ENCODE results near the gene ETS2.
A peak's percentile ranks its signal among the peaks of the same experiment; 100 is the strongest.
"Not testable (repeated sequence)": the region's sequence is repeated elsewhere in the genome, so short reads cannot be mapped to it uniquely, and the experiment has no call there.

The ETS2 gene

DNA sequence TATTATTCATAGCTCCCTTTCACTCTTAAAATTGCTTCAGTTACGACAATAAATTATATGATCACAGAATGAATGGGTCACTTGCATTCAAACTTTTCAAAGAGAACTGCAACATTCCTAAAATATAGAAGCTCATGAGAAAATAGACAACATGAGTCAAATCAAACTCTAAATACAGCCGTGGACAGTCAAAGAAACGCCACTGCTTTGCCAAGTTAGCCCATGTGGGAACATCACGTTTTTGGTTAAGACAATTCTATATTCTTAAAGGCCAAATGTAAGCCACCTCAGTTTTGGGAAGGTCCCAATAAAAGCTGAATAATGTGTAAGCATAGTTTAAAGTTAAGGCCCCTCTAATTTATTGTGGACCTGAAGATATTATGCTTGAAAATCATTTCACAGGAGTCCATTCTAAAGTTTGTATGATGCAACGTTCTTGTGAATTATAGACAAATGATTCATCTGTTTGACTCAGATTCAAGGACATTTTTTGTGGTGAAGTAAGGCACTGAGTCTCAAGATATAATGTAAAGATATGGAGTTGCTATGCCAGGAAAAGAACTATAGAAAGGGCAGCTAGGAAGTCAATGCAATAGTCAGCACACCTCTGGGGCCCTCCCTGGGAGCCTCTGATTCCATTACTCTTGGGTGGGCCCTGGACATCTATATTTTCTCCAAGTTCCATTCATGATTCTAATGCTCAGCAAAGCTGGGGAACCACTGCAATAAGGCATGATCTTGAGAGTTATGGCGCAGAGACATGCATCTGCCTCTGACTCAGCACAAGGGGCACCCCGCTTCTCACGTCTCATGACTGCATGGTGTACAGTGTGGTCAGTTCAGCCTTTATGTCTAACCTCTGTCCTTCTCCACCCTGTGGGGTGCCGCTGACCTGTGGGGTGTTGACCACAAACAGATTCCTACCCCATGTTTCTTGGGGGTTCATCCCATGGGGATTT, 33.9 kb downstream of the ETS2 start:
- no peak for DNase-seq

DNA sequence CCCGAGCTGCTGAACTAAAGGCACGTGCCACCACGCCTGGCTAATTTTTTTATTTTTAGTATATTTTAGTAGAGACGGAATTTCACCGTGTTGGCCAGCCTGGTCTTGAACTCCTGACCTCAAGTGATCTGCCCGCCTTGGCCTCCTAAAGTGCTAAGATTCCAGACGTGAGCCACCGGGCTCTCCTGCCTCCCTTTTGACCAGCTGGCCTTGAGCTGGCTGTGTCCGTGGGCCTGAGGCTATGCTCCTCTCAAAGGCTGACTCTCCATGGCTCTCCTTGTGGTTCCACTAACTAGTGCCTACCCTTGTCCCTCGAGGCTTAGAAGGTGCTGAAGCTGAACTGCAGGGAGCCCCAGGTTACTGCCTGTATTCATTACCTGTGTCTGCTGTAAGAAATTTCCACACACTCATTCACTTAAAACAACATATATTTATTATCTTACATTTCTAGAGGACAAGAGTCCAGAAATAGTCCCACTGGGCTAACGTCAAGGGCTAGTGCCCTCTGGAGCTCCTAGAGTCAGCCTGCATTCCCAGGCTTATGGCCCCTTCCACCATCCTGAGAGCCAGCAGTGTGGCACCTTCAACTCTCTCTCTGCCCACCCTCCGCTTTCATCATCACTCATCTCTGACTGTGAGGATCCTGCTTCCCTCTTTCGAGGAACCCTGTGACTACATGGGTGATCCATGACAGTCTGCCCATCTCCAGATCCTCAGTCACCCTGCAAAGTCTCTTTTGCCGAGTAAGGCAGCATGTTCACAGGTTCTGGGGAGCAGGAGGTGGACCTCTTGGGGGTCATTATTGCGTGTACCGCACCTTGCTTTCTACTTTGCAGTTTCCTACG, 34.9 kb downstream of the ETS2 start:
- no peak for DNase-seq

DNA sequence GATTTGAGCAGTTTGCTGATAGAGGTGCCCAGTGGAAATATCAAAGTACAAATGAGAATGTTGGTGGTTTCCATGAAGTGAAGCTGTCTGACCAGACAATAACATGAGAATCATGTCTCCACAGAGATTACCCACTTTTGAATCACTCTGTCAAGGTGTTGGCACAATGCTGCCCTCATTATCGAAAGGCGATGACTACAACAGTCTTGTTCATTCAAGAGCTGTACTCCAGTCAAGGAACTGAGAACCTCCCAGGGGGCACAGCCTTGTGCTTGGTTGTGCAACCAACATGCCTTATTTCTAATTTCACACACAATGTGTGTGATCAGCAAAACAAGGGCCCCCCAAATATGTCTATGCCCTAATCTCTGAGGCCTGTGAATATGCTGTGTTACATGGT, 35.7 kb downstream of the ETS2 start:
- no peak for DNase-seq

DNA sequence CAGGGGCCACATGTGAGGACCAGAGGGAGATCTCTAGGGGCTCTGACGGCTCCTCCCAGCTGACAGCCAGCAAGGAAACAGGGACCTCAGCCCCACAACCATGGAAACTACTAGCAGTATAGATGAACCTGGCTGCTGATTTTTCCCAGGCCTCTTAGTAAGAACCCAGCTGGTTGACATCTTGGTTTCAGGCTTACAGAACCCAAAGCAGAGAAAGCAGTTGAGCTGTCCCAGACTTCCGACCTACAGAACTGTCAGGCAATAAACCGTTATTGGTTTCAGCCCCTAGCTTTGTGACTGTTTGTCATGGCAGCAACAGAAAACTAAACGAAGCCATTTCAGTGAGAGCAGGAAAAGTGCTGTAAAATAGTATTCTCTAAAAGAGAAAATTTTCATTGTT, 36.4 kb downstream of the ETS2 start:
- DNase-seq, result no peak

DNA sequence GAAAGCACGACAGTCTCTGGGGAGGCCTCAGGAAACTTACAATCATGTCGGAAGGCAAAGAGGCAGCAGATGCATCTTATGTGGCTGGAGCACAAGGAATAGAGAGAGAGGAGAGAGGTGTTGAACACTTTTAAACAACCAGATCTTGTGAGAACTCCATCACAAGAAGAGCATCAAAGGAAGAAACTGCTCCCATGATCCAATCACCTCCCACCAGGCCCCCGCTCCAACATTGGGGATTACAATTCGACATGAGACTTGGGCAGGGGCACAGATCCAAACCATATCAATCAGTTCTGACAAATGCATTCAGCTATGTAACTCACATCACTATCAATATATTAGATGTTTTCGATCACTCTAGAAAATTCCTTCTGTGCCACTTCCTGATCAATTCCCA, 37.6 kb downstream of the ETS2 start:
- no peak for DNase-seq

DNA sequence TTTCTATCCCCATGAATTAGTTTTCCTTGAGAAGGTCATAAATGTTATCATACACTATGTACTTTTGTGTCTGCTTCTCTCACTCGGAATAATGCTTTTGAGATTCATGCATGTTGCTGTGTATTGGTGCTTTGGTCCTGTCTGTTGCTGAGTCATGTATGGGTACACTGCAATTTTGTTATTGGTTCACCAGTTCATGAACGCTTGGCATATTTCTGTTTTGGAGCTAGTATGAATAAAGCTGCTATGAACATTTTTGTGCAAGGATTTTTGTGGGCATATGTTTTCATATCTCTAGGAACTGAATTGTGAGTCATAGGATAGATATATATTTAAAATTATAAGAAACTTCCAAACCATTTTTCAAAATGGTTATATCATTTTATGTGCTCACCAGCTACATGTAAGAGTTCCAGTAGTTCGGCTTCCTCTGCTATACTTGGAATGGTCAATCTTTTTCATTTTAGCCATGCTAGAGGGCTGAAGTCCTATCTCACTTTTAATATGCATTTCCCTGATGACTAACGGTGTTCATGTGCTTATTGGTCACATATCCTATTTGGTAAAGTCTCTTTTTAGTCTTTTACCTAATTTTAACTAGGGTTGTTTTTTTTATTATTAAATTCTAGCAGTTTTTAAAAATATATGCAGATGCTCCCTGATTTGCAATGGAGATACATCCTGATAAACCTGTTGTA, 38.2 kb downstream of the ETS2 start:
- DNase-seq, result no peak

DNA sequence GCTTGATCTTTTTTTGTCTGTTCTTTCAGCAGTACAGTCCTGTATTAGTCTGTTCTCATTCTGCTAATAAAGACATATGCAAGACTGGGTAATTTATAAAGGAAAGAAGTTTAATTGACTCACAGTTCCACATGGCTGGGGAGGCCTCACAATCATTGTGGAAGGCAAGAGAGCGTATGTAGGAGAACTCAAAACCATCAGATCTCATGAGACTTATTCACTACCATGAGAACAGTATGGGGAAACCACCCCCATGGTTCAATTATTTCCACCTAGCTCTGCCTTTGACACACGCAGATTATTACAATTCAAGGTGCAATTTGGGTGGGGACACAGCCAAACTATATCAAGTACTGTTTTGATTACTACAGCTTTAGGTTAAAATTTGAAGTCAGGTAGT, 39.6 kb downstream of the ETS2 start:
- DNase-seq, result not testable (repeated sequence)

DNA sequence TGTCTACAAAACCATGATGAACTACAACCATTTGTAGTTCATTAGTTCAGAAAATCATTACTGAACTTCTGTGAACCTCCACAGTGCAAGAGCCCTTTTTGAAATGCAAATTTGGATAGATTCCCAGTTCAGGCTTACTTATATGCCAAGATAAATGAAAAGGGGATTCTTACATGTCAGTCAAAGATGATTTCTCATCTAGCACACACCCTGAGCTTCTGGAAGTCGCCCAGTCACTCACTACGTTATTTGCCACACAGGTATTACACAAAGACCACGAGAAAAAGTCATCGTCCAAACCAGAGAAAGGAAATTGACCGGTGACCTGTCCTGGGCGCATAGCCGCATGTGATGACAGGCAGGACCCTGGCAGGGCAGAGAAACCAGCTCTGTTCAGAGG, 41.8 kb downstream of the ETS2 start:
- no peak for DNase-seq

DNA sequence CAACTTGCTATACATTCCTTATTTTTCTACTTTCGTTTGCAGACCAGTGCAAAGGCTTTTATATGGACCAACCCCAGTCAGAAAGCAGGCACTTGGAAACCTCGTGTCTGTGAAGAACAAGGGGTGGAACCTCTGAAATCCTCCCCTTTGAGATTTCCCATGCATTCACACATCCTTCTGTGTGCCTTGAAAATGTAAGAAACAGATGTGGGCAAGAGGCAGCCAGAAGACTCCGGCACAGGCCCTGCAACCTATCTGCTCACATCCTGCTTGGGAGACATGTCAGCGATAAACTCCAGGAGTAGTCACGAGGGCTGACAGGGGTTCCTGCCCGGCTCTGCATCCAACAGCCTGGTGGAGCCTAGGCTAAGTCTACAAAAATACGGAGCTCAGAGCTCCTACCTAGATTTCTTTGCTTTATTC, 42.5 kb downstream of the ETS2 start:
- DNase-seq, result no peak

DNA sequence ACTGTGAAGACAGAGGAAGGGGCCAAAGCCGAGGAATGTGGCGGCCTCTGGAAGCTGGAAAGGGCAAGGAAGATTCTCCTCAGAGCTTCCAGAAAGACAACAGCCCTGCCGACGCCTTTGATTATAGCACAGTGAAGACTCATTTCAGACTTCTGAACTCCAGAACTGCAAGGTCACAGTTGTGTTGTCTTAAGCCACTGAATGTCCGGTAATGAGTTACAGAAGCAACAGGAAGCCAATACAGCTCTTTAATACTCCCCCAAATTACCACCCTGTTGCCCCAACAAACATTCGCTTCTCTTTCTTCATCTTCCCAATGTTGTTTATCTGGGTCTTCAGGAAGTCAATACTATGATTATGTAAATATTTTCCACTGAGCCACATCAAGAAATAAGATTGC, 44.0 kb downstream of the ETS2 start:
- DNase-seq, result no peak

DNA sequence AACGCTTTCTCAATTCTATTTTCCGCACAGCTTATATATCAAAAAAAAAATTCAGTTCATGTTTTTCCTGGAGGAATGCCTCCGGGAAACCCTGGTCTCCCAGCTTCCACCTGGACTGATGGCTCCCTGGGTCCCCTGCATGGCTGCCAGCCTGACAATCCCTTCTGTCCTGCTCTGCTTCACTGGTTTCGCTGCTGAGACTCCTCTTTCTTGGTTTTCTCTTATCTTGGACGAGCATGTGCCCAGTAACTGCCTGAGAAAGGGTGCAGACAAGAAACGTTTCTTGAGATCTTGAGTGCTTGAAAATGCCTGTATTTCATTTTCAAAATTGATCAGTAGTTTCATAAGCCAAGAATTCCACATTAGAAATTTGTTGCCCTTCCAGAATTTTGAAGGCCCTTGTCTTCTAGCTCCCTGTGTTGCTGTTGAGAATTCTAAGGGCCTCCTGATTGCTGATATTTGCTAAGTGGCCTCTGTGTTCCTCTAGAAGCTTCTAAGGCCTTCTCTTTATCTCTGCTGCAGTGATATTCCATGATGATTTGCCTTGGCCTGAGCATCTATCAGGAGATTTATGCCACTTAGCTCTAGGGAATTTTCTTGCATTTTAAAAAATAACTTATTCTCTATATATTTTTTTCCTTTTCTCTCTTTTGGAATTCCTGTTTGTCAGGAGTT, 44.7 kb downstream of the ETS2 start:
- DNase-seq, result no peak

DNA sequence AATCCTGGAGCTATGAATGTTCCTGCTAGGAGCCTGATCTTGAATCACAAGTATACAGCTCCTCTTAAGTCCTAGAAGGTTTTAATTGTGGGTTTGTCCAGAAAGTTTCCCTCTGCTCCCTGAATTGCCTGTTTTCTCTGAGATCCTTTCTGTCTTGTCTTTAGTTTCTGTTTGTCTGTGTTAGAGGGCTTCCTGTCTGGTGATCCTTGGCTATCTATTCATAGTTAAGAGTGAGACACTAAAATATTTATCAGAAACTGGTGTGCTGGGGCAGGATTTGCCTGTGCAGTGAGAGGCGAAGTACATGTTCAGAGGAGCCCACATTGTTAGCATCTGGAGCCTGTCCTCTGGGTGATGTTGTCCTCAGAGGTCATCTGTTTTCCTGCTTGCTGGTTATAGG, 45.4 kb downstream of the ETS2 start:
- no peak for DNase-seq

DNA sequence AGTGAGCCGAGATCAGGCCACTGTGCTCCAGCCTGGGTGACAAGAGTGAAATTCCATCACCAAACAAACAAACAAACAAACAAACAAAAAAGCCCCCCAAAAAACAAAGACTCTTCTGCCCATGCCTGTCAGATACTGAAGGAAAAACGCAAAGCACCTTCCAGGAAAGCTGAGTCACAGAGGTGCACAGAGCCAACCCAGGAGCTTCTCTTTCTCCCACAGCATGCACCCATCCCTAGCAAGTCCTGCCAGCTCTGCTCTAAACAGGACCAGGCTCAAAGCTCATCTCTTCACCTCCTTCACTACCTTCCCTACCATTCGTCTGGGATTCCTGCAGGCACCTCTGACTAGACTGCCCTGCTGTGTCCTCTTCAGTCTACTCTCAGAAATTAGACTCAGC, 46.5 kb downstream of the ETS2 start:
- DNase-seq, result no peak

DNA sequence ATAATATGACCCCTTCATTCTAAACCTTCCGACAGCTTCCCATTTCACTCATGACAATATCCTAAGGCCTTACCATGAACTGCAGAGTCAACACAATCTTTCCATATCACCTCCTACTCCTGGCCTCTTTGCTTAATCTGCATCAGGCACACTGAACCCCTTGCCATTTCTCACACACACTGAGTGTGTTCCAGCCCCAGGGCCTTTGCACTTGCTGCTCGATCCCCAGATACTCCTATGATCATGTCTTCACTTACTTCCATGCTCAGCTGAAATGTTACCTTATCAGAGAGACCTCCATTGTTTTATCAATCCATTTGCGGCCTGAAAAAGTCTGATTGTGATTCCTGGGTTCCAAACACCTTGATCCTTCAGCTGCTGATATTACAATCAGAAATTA, 47.0 kb downstream of the ETS2 start:
- DNase-seq, result no peak

DNA sequence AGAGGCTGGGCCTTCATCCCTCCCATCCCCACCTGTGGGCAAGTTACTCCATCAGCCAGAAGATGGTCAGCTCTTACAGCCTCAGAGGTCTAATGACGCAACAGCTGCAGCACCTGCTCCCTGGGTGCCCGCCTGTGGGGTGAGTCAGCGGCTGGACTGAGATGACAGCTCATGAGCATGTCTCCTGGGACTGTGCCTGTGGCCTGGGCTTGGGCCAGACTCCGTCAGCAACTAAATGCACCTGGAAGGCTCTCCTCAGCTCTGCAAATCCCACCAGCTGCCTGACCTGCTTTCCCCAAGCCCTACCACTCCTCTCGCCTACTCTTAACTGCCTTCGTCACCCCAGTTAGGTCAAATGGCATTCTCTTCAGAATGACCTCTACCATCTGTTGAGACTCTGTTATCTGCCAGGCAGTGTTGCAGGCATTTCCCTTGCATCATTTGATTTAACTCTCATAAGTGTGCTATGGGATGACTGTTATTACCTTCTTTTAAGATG, 47.7 kb downstream of the ETS2 start:
- peak; percentile 31 for DNase-seq

DNA sequence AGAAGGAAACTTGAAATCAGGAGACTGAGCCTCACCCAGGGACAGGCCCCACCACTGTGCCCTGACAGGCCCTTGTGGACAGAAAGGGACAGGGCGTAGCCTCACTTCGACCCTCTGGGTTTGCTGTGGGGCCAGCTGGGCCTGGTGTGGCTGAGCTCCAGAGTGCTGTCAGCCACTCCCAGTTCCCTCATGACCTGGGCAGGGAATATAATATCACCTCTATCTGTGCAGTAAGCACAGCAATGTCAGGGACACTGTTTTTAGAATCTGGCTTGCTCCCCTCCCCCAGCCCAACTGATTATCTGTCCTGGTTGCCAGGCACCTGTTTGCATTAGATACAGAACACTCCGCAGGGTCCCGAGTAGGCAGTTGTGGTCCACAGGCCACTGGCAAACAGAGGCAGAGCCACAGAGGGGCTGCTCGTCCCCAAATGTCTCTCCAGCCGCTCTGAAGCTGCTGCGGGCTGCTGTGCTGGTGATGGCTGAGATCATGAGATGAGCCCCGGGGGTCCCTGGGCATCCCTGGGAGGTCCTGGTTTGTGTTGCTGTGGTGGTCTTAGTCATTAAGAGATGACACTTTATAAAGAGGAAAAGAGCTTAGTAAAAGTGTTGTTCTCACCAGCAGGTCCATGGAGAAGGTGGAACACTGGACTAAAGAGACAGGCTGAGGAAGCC, 51.6 kb downstream of the ETS2 start:
- no peak for DNase-seq

DNA sequence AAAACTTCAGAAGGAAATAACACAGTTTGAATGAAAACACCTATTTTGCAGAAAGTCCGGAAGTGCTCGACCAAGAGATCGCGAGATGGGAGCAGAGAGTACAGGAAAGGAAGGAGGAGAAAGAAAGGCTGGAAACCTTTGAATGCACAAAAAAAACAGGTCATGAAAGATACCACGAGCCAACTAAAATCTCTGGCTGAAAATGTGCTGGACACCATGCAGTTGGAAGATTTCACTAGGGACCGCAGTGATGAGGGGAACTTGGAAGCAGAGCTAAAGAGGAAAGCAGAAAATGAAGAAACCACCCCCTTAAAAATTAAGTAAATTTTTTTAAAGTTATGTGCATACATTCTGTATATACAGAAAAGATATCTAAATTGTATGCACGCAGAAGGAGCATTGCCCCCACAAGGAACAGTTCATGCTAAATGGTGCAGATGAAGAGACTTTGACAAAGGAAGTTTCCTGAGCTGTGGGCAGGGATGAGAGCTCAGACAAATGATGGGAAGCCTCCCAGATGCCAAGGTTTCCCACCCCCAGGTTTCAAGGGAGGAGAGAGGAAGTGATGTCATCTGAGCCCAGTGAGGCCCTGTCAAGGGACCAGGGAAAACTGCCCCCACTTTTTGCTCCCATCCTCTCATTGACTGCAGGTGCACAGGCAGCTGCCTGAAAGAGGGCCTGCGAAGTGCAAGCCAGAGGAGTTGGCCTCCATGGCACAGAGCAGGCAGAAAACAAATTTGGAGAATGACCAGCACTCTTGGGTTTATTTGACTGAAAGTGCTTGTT, 52.5 kb downstream of the ETS2 start:
- no peak for DNase-seq

DNA sequence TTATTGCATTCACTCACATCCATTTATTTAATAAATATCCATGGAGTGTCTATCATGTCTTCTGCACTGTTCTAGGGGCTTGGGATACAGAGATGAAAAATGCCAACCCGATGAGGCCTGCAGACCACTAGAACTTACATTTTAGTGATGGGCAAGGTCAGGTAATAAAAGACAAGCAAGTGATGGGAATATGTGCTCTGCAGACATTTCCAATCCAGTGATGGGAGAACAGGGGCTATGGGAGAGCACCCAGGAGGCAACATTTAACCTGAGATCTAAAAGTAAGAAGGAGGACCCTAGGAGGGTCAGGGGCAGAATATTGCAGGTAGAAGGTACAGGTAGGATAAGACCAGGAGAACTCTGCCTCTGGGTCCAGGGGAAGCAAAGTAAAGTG, 53.1 kb downstream of the ETS2 start:
- no peak for DNase-seq

DNA sequence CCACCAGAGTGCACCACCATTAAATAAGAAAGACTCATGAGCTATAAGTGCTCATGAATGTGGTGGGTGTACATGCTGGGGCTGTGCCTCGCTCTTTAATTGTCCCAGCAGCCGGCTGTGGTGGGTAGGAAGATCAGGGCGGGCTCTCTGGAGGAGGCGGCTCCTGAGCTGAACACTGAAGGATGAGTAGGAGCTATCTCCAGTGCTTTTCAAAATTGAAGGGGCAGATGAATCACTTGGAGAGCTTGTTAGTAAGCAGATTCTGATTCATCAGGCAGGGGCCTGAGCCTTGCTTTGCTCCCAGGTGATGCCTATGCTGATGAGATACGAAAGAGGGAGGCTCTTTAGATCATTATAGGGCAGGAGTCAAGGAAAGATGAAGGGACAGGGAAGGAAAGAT, 54.1 kb downstream of the ETS2 start:
- no peak for DNase-seq

DNA sequence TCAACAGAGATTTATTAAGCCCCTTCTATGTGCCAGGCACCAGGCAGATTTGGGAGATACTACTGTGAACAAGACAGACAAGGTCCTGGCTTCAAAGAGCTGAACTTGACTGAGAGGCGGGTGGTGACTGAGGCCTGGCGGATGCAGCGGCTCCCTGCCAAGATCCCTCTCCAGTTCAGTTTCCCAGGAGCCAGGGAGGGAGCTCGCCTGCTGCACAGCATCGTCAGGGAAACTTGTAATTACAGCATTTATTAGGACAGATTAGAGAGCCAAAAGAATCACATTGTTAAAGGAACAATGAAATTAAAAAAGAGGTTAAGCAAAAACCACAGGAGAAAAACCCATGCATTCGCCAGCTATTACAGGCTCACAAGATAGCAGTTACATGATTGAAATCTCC, 55.3 kb downstream of the ETS2 start:
- no peak for DNase-seq

DNA sequence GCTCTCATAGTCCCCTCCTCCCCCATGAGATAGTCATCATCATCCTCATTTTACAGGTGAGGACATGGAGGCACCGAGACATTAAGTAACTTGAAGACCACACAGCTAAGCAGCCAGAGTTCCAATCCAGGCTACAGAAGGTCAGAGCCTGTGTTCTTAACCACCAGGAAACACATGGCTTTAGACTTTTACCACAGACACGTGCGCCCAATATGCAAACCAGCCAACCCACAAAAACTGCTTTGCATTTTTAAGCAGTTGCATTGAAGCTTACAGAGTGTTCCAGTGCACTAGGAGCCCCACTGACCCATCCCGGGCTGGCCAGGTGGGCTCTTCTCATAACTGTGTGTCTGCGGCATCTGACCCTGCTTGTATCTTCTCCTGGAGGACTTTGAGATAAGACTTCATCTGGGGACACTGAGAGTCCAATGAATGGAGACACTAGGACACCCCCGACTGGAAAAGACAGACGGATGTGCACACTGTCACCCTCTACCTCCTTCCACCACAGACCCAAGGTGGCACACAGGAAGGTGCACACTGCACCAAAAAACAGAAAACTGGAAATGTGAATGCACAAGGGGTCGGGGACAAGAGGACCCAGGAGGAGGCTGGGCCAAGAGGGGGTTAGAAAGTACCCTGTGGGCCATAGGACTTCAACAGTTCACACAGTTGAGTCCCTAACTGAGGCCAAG, 56.4 kb downstream of the ETS2 start:
- DNase-seq, result no peak

Data from NCI-H2029 treated with DMSO at 0.1 percent for 48 hours (cell line).